Activated CD4-positive, alpha-beta memory T cell treated with anti-CD3 and anti-CD28 coated beads for 36 hours (primary cell): ENCODE data around the gene CERS5. TPM values are rescaled to one million over a fixed set of nuclear protein-coding genes. Genes with fewer than 3 reads are reported as not detected.

Experiments used
- CTCF ChIA-PET: fragments of 350-600 bp; sonication (Branson Sonifier 250); formaldehyde crosslinking; loops from one replicate; lab custom pipeline; 2021; ENCODE audit warnings: antibody characterized with exemption, inconsistent platforms; lab: Charles Lee
- POLR2A ChIA-PET: fragments of 350-600 bp; sonication (Branson Sonifier 250); formaldehyde crosslinking; loops from one replicate; lab custom pipeline; 2021; ENCODE audit warnings: antibody characterized with exemption; lab: Charles Lee
- DNase-seq: peaks from one replicate; pipeline ENCODE4 v3.0.0-alpha.2; 2020
- H3K27ac Mint-ChIP-seq: one replicate; pipeline ENCODE4 v1.8.0; 2021; ENCODE audit warnings: mixed read lengths
- H3K27me3 Mint-ChIP-seq: one replicate; pipeline ENCODE4 v1.8.0; 2021; ENCODE audit warnings: mixed read lengths
- H3K36me3 Mint-ChIP-seq: one replicate; pipeline ENCODE4 v1.8.0; 2021; ENCODE audit warnings: mixed read lengths
- H3K4me1 Mint-ChIP-seq: one replicate; pipeline ENCODE4 v1.8.0; 2021; ENCODE audit warnings: low read depth, mixed read lengths
- H3K4me3 Mint-ChIP-seq: one replicate; pipeline ENCODE4 v1.8.0; 2021; ENCODE audit warnings: mild to moderate bottlenecking, mixed read lengths
- H3K9me3 Mint-ChIP-seq: one replicate; pipeline ENCODE4 v1.8.0; 2021; ENCODE audit warnings: mixed read lengths
- intact Hi-C: fragments of 100-400 bp; cut with micrococcal nuclease; formaldehyde crosslinking; loops from one replicate; pipeline ENCODE4 v1.15.1; 2023
- total RNA-seq, 2 experiments: library from RNA; stranded (reverse); gene quantifications; one replicate each; pipeline ENCODE4 v1.2.3, GENCODE V29; 2021

The CERS5 gene
- total RNA-seq, 2 experiments from 2014 or later: 59.5 to 63.0 TPM

GRCh38 chr12:50111693-50112455, 55.3 kb downstream of the CERS5 start, which contains the start of gene COX14:
TSS of gene COX14 (plus strand) at chr12:50112236. CDS start at chr12:50120044, 7,808 bp downstream.
- H3K9me3 Mint-ChIP-seq: no peaks in the 10 kb centered on the region
- H3K27ac Mint-ChIP-seq: peak within 1 kb of the TSS; percentile 93
- peaks cover 39% of the 10 kb centered on the region for H3K4me1 Mint-ChIP-seq
- peak; percentile 100 for DNase-seq
- no peaks in the 10 kb centered on the region for H3K27me3 Mint-ChIP-seq
- H3K36me3 Mint-ChIP-seq: peaks cover 18% of the 10 kb centered on the region
- peak within 1 kb of the TSS; percentile 92 for H3K4me3 Mint-ChIP-seq
- ChIA-PET CTCF (interaction anchor here (0.6 to 9.4 kb wide), 55 partner anchors 9 to 877 kb away, joined by 3 to 138 read pairs (median 5); partner anchors contain the start of genes BCDIN3D, CERS5, GPD1 and LARP4), POLR2A (interaction anchor here (0.6 to 4.1 kb wide), 23 partner anchors 8 to 370 kb away, joined by 3 to 34 read pairs (median 4); partner anchors contain the start of genes CERS5, GPD1, LARP4 and LIMA1)
- intact Hi-C loops: loop anchor here (1.0 to 10.0 kb wide), 6 partner anchors 27 to 392 kb away; partner anchors contain the start of genes CERS5, DIP2B, LARP4 and SMARCD1

- peak overlapping the region; percentile 93 for H3K27ac Mint-ChIP-seq
- H3K36me3 Mint-ChIP-seq: peaks cover 14% of the 10 kb centered on the region
- peaks cover 34% of the 10 kb centered on the region for H3K4me1 Mint-ChIP-seq
Observed at GRCh38 chr12:50111395-50111692, 55.8 kb downstream of the CERS5 start.

GRCh38 chr12:50110762-50111351, 56.3 kb downstream of the CERS5 start:
- Mint-ChIP-seq H3K36me3 (peaks cover 11% of the 10 kb centered on the region), H3K4me1 (peaks cover 30% of the 10 kb centered on the region), H3K4me3 (peak overlapping the region; percentile 92), H3K9me3 (no peaks in the 10 kb centered on the region), H3K27me3 (no peaks in the 10 kb centered on the region), H3K27ac (peak overlapping the region; percentile 18)
- intact Hi-C loops: loop anchor here (1.0 to 10.0 kb wide), 4 partner anchors 111 to 393 kb away; partner anchors contain the start of genes DIP2B and LARP4
- peak; percentile 19 for DNase-seq
- ChIA-PET POLR2A (interaction anchor here (1.1 to 4.1 kb wide), 9 partner anchors 9 to 112 kb away, joined by 3 to 34 read pairs (median 6); partner anchors contain the start of genes CERS5, RACGAP1 and SMARCD1), CTCF (interaction anchor here (0.6 to 9.4 kb wide), 40 partner anchors 9 to 620 kb away, joined by 3 to 138 read pairs (median 10); partner anchors contain the start of genes BCDIN3D, CERS5, GPD1 and LARP4)

More at GRCh38 chr12:50111395-50111692, 55.8 kb downstream of the CERS5 start:
- DNase-seq: no peak
- ChIA-PET CTCF (interaction anchor here (0.6 to 9.4 kb wide), 49 partner anchors 10 to 876 kb away, joined by 3 to 138 read pairs (median 7); partner anchors contain the start of genes BCDIN3D, CERS5, GPD1 and LARP4), POLR2A (interaction anchor here (0.8 to 4.1 kb wide), 14 partner anchors 8 to 370 kb away, joined by 3 to 34 read pairs (median 6); partner anchors contain the start of genes CERS5, GPD1, LIMA1 and RACGAP1)
- Mint-ChIP-seq H3K9me3 (no peaks in the 10 kb centered on the region), H3K27me3 (no peaks in the 10 kb centered on the region), H3K4me3 (peak overlapping the region; percentile 92)
- intact Hi-C loops: loop anchor here (1.0 to 10.0 kb wide), 4 partner anchors 111 to 393 kb away; partner anchors contain the start of genes DIP2B and LARP4

GRCh38 chr12:50110127-50110761, 56.9 kb downstream of the CERS5 start:
- Mint-ChIP-seq H3K27ac (no peak overlapping the region), H3K4me3 (no peak overlapping the region), H3K27me3 (no peaks in the 10 kb centered on the region), H3K36me3 (peaks cover 6% of the 10 kb centered on the region), H3K9me3 (no peaks in the 10 kb centered on the region), H3K4me1 (peaks cover 24% of the 10 kb centered on the region)
- ChIA-PET POLR2A (interaction anchor here (2.2 to 4.1 kb wide), 3 partner anchors 8 to 56 kb away, joined by 8 to 34 read pairs (median 21); partner anchors contain the start of genes CERS5 and SMARCD1), CTCF (interaction anchor here (0.6 to 9.4 kb wide), 22 partner anchors 9 to 291 kb away, joined by 4 to 138 read pairs (median 17); partner anchors contain the start of genes CERS5, GPD1, LARP4 and SMARCD1)
- intact Hi-C loops: loop anchor here (5.0 to 10.0 kb wide), 2 partner anchors 112 to 205 kb away; no protein-coding TSS in a partner anchor
- DNase-seq: peak; percentile 20

GRCh38 chr12:50109319-50109718, 57.9 kb downstream of the CERS5 start:
- peaks cover 21% of the 10 kb centered on the region for H3K4me1 Mint-ChIP-seq
- H3K4me3 Mint-ChIP-seq: no peak overlapping the region
- CTCF ChIA-PET: interaction anchor here (1.3 to 9.4 kb wide), 7 partner anchors 8 to 70 kb away, joined by 4 to 138 read pairs (median 43); partner anchors contain the start of genes GPD1 and SMARCD1
- no peaks in the 10 kb centered on the region for H3K9me3 Mint-ChIP-seq
- H3K27ac Mint-ChIP-seq: no peak overlapping the region
- POLR2A ChIA-PET: no interaction called here
- peaks cover 4% of the 10 kb centered on the region for H3K36me3 Mint-ChIP-seq
- DNase-seq: no peak
- no peaks in the 10 kb centered on the region for H3K27me3 Mint-ChIP-seq
- intact Hi-C loops: no loop called here

GRCh38 chr12:50107416-50108268, 59.5 kb downstream of the CERS5 start:
- Mint-ChIP-seq H3K36me3 (peaks cover 4% of the 10 kb centered on the region), H3K27ac (no peak overlapping the region), H3K4me1 (peaks cover 10% of the 10 kb centered on the region), H3K4me3 (no peak overlapping the region), H3K27me3 (no peaks in the 10 kb centered on the region), H3K9me3 (no peaks in the 10 kb centered on the region)
- POLR2A ChIA-PET: interaction anchor here (0.6 to 0.7 kb wide), 2 partner anchors 253 to 326 kb away, joined by 3 to 4 read pairs; no protein-coding TSS in a partner anchor
- intact Hi-C loops: no loop called here
- DNase-seq: no peak
- CTCF ChIA-PET: interaction anchor here (0.6 to 1.3 kb wide), 5 partner anchors 20 to 330 kb away, joined by 3 to 5 read pairs (median 3); no protein-coding TSS in a partner anchor

GRCh38 chr12:50106907-50107306, 60.3 kb downstream of the CERS5 start:
- ChIA-PET POLR2A (no interaction called here), CTCF (interaction anchor here (0.6 to 1.3 kb wide), 4 partner anchors 19 to 329 kb away, joined by 3 to 5 read pairs (median 3); no protein-coding TSS in a partner anchor)
- intact Hi-C loops: no loop called here
- no peaks in the 10 kb centered on the region for H3K9me3 Mint-ChIP-seq
- H3K27ac Mint-ChIP-seq: no peak overlapping the region
- peaks cover 10% of the 10 kb centered on the region for H3K4me1 Mint-ChIP-seq
- H3K27me3 Mint-ChIP-seq: no peaks in the 10 kb centered on the region
- H3K4me3 Mint-ChIP-seq: no peak overlapping the region
- no peak for DNase-seq
- no peaks in the 10 kb centered on the region for H3K36me3 Mint-ChIP-seq

GRCh38 chr12:50105913-50106450, 61.2 kb downstream of the CERS5 start:
- POLR2A ChIA-PET: interaction anchor here (0.5 kb wide), 1 partner anchor 116 kb away, joined by 8 read pairs; no protein-coding TSS in a partner anchor
- peaks cover 8% of the 10 kb centered on the region for H3K4me1 Mint-ChIP-seq
- no peak for DNase-seq
- H3K27me3 Mint-ChIP-seq: no peaks in the 10 kb centered on the region
- no peak overlapping the region for H3K4me3 Mint-ChIP-seq
- no peaks in the 10 kb centered on the region for H3K9me3 Mint-ChIP-seq
- peaks cover 4% of the 10 kb centered on the region for H3K36me3 Mint-ChIP-seq
- intact Hi-C loops: no loop called here
- CTCF ChIA-PET: interaction anchor here (1.0 to 1.3 kb wide), 3 partner anchors 18 to 30 kb away, joined by 3 to 5 read pairs (median 4); no protein-coding TSS in a partner anchor
- no peak overlapping the region for H3K27ac Mint-ChIP-seq

GRCh38 chr12:50104417-50105366, 62.5 kb downstream of the CERS5 start:
- Mint-ChIP-seq H3K9me3 (no peaks in the 10 kb centered on the region), H3K4me3 (no peak overlapping the region), H3K36me3 (peaks cover 7% of the 10 kb centered on the region), H3K27ac (no peak overlapping the region), H3K4me1 (no peaks in the 10 kb centered on the region), H3K27me3 (no peaks in the 10 kb centered on the region)
- no peak for DNase-seq
- POLR2A ChIA-PET: interaction anchor here (1.6 kb wide), 1 partner anchor 7 kb away, joined by 5 read pairs; the partner anchor contains the start of gene COX14
- CTCF ChIA-PET: interaction anchor here (1.1 to 6.1 kb wide), 5 partner anchors 6 to 71 kb away, joined by 3 to 43 read pairs (median 6); partner anchors contain the start of gene COX14
- intact Hi-C loops: no loop called here
